ENCODE results near the gene WDHD1.

Gene WDHD1

DNA sequence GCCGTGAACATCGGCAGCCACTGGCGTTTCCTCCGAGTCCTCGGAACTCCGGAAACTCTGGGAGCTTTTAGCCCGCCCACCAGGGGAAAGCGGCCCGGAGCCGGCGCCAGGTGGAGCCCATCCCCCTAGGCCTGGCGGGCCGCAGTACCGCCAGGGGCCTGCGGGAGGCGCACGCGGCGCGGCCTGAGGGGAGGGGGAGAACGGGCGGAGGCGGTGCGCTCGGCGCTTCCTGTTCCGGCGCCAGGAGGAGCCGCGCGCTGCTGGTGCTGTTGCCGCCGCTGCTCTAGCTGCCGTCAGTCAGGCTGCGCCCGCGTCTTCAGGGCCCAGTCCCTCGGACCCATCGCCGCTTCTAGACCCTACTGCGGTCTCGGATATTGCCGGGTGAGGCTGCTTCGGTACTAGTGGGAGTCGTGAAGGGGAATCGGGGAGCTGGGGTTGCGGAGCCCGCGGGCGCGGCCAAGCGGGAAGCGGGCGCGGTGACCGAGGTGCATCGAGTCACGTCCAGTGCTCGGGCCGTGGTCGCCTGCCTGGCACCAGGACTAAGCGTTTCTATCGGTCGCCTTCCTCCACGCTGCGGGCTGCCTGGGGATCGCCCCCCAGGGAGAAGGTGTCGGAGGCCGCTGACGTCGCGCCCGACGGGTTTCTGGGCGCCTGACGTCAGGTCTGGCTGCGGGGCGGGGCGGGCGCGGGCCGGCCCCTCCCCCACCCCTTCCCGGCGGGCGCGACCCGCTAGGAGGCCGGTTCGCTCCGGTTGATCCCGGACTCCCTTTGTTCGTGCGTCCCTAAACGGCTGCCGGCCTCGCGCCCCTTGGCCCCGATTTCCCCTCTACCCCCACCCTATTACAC lies 24.7 kb upstream of the WDHD1 start, which contains the start of gene MAPK1IP1L:
MAPK1IP1L (plus strand) TSS at position 225 of the 846 bp plus-strand sequence. CDS start 10,037 bp downstream, outside the sequence.
- Histone ChIP-seq H3K27ac (ENCODE audit: low read length, poor library complexity, severe bottlenecking) (peak within 1 kb of the TSS; percentile 100), H4K8ac (ENCODE audit: low read length) (peak within 1 kb of the TSS; percentile 98), H3K14ac (ENCODE audit: low read length in 2 of 2) (peak within 1 kb of the TSS; percentile 99 to 100), H3K18ac (ENCODE audit: low read depth in 1 of 2, low read length in 2 of 2) (peak within 1 kb of the TSS; percentile 100), H3K9me3 (ENCODE audit: control insufficient read depth, low read length) (no peaks in the 10 kb centered on the region), H2BK120ac (ENCODE audit: low read depth, low read length) (peak within 1 kb of the TSS; percentile 92), H3K4me1 (ENCODE audit: control insufficient read depth, insufficient read depth, low read depth, low read length) (peaks cover 3% of the 10 kb centered on the region), H2BK12ac (ENCODE audit: low read length in 2 of 2) (peak within 1 kb of the TSS; percentile 89 to 90), H3K4ac (ENCODE audit: low read depth in 1 of 2, low read length in 2 of 2) (peak within 1 kb of the TSS; percentile 99 to 100), H2AK5ac (ENCODE audit: low read length, severe bottlenecking) (peak within 1 kb of the TSS; percentile 98), H3K36me3 (ENCODE audit: control insufficient read depth in 1 of 2, insufficient read depth in 2 of 2, low read depth in 1 of 2, low read length in 2 of 2) (peaks cover 0 to 24% of the 10 kb centered on the region in 2 experiments), H3K4me3 (ENCODE audit: insufficient read depth in 1 of 2, low read depth in 1 of 2, low read length in 2 of 2) (peak within 1 kb of the TSS; percentile 91 to 100), H2BK15ac (ENCODE audit: low read depth, poor library complexity, severe bottlenecking) (peak within 1 kb of the TSS; percentile 98), H3K4me2 (ENCODE audit: low read length, poor library complexity, severe bottlenecking) (peak within 1 kb of the TSS; percentile 78), H3K23ac (ENCODE audit: low read length in 2 of 2) (peak within 1 kb of the TSS in 1 of 2 experiments; percentile 72), H2AFZ (ENCODE audit: low read depth, low read length) (peak within 1 kb of the TSS; percentile 99), H3K79me1 (replicated peaks; ENCODE audit: low read length, poor library complexity, severe bottlenecking) (peaks cover 1% of the 10 kb centered on the region), H2BK5ac (ENCODE audit: low read depth, low read length, poor library complexity, severe bottlenecking) (peak within 1 kb of the TSS; percentile 99), H3K27me3 (ENCODE audit: control insufficient read depth in 1 of 2, insufficient read depth in 1 of 2, low read length in 2 of 2) (no peaks in the 10 kb centered on the region), H3K9ac (ENCODE audit: low read length) (peak within 1 kb of the TSS; percentile 100), H4K91ac (ENCODE audit: low read length) (peak within 1 kb of the TSS; percentile 100)
- WGBS: under 1% methylated on average over 70 of the region's 98 CpGs
- peak; percentile 93 for DNase-seq

DNA sequence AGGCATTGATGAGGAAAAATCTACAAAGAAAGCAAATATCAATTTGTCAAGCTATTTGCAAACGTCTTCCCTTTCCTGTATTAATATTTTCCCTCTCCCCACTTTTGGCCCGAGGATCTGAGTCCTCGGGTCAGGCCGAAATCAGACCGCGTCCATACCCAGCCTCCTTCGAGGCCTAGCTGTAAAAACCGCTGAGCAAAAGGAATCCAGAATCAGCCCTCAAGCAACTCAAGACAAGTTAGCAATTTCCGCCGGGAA lies 24.2 kb upstream of the WDHD1 start:
- no peak overlapping the region for H3K23ac ChIP-seq (ENCODE audit: low read length in 2 of 2)

DNA sequence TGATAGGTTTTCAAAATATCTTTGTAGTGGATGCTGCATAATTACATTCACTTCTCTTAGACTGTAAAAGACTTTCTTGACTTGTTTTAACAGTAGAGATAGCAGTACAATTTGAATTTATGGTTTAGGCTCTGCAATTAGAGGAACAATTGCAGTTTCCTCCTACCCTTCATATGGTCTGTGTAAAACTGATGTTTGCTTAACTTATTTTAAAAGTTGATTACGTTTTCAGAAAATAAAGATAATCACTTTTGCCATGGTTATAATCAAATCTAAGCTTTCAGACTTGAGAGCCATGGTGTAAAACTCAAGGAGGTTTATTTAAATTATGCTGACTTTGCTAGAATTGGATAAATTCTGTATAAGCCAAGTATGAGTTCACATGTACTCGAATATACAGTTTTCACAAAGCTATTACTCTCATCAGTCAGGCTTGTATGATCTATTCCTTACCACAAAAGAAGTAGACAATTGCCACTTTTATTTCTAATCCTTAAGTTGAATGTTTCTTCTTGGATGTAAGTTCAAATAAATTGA lies 22.1 kb upstream of the WDHD1 start:
- Histone ChIP-seq H3K18ac (ENCODE audit: low read depth in 1 of 2, low read length in 2 of 2) (no peak overlapping the region), H2AFZ (ENCODE audit: low read depth, low read length) (no peak overlapping the region), H2BK120ac (ENCODE audit: low read depth, low read length) (no peak overlapping the region), H2BK12ac (ENCODE audit: low read length in 2 of 2) (no peak overlapping the region), H3K4ac (ENCODE audit: low read depth in 1 of 2, low read length in 2 of 2) (no peak overlapping the region), H3K9ac (ENCODE audit: low read length) (no peak overlapping the region), H3K14ac (ENCODE audit: low read length in 2 of 2) (no peak overlapping the region), H4K91ac (ENCODE audit: low read length) (no peak overlapping the region), H2BK5ac (ENCODE audit: low read depth, low read length, poor library complexity, severe bottlenecking) (no peak overlapping the region), H3K23ac (ENCODE audit: low read length in 2 of 2) (no peak overlapping the region), H3K36me3 (ENCODE audit: control insufficient read depth in 1 of 2, insufficient read depth in 2 of 2, low read depth in 1 of 2, low read length in 2 of 2) (peaks cover 0 to 28% of the 10 kb centered on the region in 2 experiments), H3K9me3 (ENCODE audit: control insufficient read depth, low read length) (no peaks in the 10 kb centered on the region), H2BK15ac (ENCODE audit: low read depth, poor library complexity, severe bottlenecking) (no peak overlapping the region), H3K4me1 (ENCODE audit: control insufficient read depth, insufficient read depth, low read depth, low read length) (peaks cover 3% of the 10 kb centered on the region), H4K8ac (ENCODE audit: low read length) (no peak overlapping the region), H2AK5ac (ENCODE audit: low read length, severe bottlenecking) (no peak overlapping the region), H3K4me3 (ENCODE audit: insufficient read depth in 1 of 2, low read depth in 1 of 2, low read length in 2 of 2) (no peak overlapping the region), H3K27ac (ENCODE audit: low read length, poor library complexity, severe bottlenecking) (no peak overlapping the region), H3K4me2 (ENCODE audit: low read length, poor library complexity, severe bottlenecking) (no peak overlapping the region), H3K27me3 (ENCODE audit: control insufficient read depth in 1 of 2, insufficient read depth in 1 of 2, low read length in 2 of 2) (no peaks in the 10 kb centered on the region), H3K79me1 (replicated peaks; ENCODE audit: low read length, poor library complexity, severe bottlenecking) (peaks cover 2% of the 10 kb centered on the region)
- no CpG with 5 or more reads among the region's 2 CpGs for WGBS
- DNase-seq: no peak

More for the DNA sequence above, 24.2 kb upstream of the WDHD1 start:
- peak overlapping the region; percentile 83 to 84 for H3K4ac ChIP-seq (ENCODE audit: low read depth in 1 of 2, low read length in 2 of 2)
- H2AFZ ChIP-seq (ENCODE audit: low read depth, low read length): no peak overlapping the region
- peaks cover 1% of the 10 kb centered on the region for H3K79me1 ChIP-seq (replicated peaks; ENCODE audit: low read length, poor library complexity, severe bottlenecking)
- H2BK12ac ChIP-seq (ENCODE audit: low read length in 2 of 2): no peak overlapping the region
- H3K36me3 ChIP-seq (ENCODE audit: control insufficient read depth in 1 of 2, insufficient read depth in 2 of 2, low read depth in 1 of 2, low read length in 2 of 2): peaks cover 0 to 24% of the 10 kb centered on the region in 2 experiments
- H4K8ac ChIP-seq (ENCODE audit: low read length): peak overlapping the region; percentile 95
- peaks cover 3% of the 10 kb centered on the region for H3K4me1 ChIP-seq (ENCODE audit: control insufficient read depth, insufficient read depth, low read depth, low read length)
- H3K4me2 ChIP-seq (ENCODE audit: low read length, poor library complexity, severe bottlenecking): peak overlapping the region; percentile 78
- 7% methylated on average over 10 of the region's 10 CpGs for WGBS
- H2BK5ac ChIP-seq (ENCODE audit: low read depth, low read length, poor library complexity, severe bottlenecking): peak overlapping the region; percentile 35
- H3K18ac ChIP-seq (ENCODE audit: low read depth in 1 of 2, low read length in 2 of 2): peak overlapping the region in 1 of 2 experiments; percentile 80
- H3K14ac ChIP-seq (ENCODE audit: low read length in 2 of 2): no peak overlapping the region
- no peak overlapping the region for H2BK15ac ChIP-seq (ENCODE audit: low read depth, poor library complexity, severe bottlenecking)
- peak overlapping the region; percentile 45 to 91 for H3K4me3 ChIP-seq (ENCODE audit: insufficient read depth in 1 of 2, low read depth in 1 of 2, low read length in 2 of 2)
- H2BK120ac ChIP-seq (ENCODE audit: low read depth, low read length): no peak overlapping the region
- peak overlapping the region; percentile 100 for H3K9ac ChIP-seq (ENCODE audit: low read length)
- no peaks in the 10 kb centered on the region for H3K9me3 ChIP-seq (ENCODE audit: control insufficient read depth, low read length)
- no peaks in the 10 kb centered on the region for H3K27me3 ChIP-seq (ENCODE audit: control insufficient read depth in 1 of 2, insufficient read depth in 1 of 2, low read length in 2 of 2)
- H3K27ac ChIP-seq (ENCODE audit: low read length, poor library complexity, severe bottlenecking): peak overlapping the region; percentile 97
- peak overlapping the region; percentile 68 for H4K91ac ChIP-seq (ENCODE audit: low read length)
- no peak overlapping the region for H2AK5ac ChIP-seq (ENCODE audit: low read length, severe bottlenecking)
- no peak for DNase-seq

DNA sequence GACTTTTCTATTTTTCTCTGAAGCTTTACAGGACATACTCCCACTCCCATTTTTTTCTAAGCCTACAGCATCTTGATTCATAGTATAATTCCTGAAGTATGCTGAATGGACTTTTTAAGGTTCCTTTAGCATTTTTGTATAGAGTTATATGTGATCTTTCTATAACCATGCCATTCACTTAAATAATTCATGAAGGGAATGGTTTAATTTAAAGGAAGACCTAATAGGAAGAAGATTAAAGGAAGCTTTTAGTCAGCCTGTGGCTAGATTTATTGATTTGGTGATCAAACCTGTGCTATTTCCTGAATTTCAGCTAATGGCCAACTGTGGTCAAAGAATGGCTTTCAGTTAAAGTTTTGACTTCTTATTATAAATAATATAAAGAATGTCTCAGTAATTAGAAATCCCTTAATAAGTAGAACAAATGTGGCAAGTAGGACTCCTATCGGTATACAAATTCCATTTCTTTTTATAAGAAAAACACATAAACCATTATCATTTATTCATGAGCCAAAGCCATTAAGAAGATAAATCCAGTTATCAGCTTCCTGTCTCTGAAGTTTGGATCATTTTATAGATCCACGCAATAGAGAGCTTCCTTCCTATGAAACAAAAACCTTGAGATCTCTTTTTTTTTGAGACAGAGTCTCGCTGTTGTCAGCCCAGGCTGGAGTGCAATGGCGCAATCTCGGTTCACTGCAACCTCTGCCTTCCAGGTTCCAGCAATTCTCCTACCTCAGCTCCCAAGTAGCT lies 20.6 kb upstream of the WDHD1 start:
- Histone ChIP-seq H3K18ac (ENCODE audit: low read depth in 1 of 2, low read length in 2 of 2) (no peak overlapping the region), H3K9ac (ENCODE audit: low read length) (no peak overlapping the region), H2BK120ac (ENCODE audit: low read depth, low read length) (no peak overlapping the region), H3K4me1 (ENCODE audit: control insufficient read depth, insufficient read depth, low read depth, low read length) (peaks cover 3% of the 10 kb centered on the region), H3K27ac (ENCODE audit: low read length, poor library complexity, severe bottlenecking) (no peak overlapping the region), H4K8ac (ENCODE audit: low read length) (no peak overlapping the region), H2AFZ (ENCODE audit: low read depth, low read length) (no peak overlapping the region), H3K36me3 (ENCODE audit: control insufficient read depth in 1 of 2, insufficient read depth in 2 of 2, low read depth in 1 of 2, low read length in 2 of 2) (peaks cover 0 to 33% of the 10 kb centered on the region in 2 experiments), H2BK15ac (ENCODE audit: low read depth, poor library complexity, severe bottlenecking) (no peak overlapping the region), H3K79me1 (replicated peaks; ENCODE audit: low read length, poor library complexity, severe bottlenecking) (peaks cover 7% of the 10 kb centered on the region), H2BK12ac (ENCODE audit: low read length in 2 of 2) (no peak overlapping the region), H3K14ac (ENCODE audit: low read length in 2 of 2) (no peak overlapping the region), H3K4me2 (ENCODE audit: low read length, poor library complexity, severe bottlenecking) (no peak overlapping the region), H3K27me3 (ENCODE audit: control insufficient read depth in 1 of 2, insufficient read depth in 1 of 2, low read length in 2 of 2) (no peaks in the 10 kb centered on the region), H2BK5ac (ENCODE audit: low read depth, low read length, poor library complexity, severe bottlenecking) (no peak overlapping the region), H3K4me3 (ENCODE audit: insufficient read depth in 1 of 2, low read depth in 1 of 2, low read length in 2 of 2) (no peak overlapping the region), H3K4ac (ENCODE audit: low read depth in 1 of 2, low read length in 2 of 2) (no peak overlapping the region), H3K23ac (ENCODE audit: low read length in 2 of 2) (no peak overlapping the region), H2AK5ac (ENCODE audit: low read length, severe bottlenecking) (no peak overlapping the region), H3K9me3 (ENCODE audit: control insufficient read depth, low read length) (no peaks in the 10 kb centered on the region), H4K91ac (ENCODE audit: low read length) (no peak overlapping the region)
- WGBS: 98% methylated on average over 5 of the region's 5 CpGs
- no peak for DNase-seq

Data from mesenchymal stem cell (in vitro differentiated cells and primary cell).